OCI-LY1 (cell line): ENCODE results near the gene RNF115.

ENCODE experiments used
- CTCF ChIP-seq: fragments of 200-600 bp; sonication (generic), shearing (Covaris generic); IDR thresholded peaks from 2 replicates; pipeline ENCODE4 v1.5.1; 2017; ENCODE audit warnings: mild to moderate bottlenecking, antibody characterized with exemption, low read length, moderate library complexity, mixed read lengths
- EZH2 ChIP-seq: fragments of 200-600 bp; sonication (generic), shearing (Covaris generic); IDR thresholded peaks from 2 replicates; pipeline ENCODE4 v1.8.0; 2017; ENCODE audit warnings: borderline replicate concordance, mixed run types, mild to moderate bottlenecking, antibody characterized with exemption, low read length, moderate library complexity, mixed read lengths

- TF ChIP-seq CTCF (no peak), EZH2 (no peak)
Observed at GRCh38 chr1:145758116-145758515, 65.8 kb downstream of the RNF115 start.
